ENCODE results near the gene RUNX2.
"Not testable (repeated sequence)": the region's sequence is repeated elsewhere in the genome, so short reads cannot be mapped to it uniquely, and the experiment has no call there.

RUNX2 gene

DNA sequence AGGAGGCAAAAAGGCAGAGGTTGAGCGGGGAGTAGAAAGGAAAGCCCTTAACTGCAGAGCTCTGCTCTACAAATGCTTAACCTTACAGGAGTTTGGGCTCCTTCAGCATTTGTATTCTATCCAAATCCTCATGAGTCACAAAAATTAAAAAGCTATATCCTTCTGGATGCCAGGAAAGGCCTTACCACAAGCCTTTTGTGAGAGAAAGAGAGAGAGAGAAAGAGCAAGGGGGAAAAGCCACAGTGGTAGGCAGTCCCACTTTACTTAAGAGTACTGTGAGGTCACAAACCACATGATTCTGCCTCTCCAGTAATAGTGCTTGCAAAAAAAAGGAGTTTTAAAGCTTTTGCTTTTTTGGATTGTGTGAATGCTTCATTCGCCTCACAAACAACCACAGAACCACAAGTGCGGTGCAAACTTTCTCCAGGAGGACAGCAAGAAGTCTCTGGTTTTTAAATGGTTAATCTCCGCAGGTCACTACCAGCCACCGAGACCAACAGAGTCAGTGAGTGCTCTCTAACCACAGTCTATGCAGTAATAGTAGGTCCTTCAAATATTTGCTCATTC, at the start of gene RUNX2:
Gene RUNX2, plus strand, starts transcription at position 375 of the 567 bp plus-strand sequence. CDS start 397 bp downstream, outside the sequence.
- no peak for DNase-seq (ENCODE audit: low read depth in 2 of 2)

DNA sequence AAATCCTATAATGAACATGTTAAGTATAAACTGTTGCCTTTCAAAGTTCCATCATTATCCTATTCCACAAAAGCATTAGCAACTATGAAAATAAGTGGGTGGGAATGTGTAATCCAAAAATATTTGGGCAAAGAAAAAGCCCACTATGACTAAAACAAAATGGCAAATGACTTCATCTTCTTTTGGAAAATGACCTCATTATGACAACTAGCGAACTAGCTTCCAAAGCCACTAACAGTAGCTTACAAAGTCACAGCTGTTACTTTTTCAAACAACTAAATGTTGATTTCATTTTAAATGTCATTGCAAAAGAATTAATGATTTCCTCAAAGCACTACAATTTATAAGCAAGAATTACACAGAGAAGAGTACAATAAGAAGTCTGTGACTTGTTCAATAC, 49.8 kb upstream of the RUNX2 start:
- DNase-seq (ENCODE audit: low read depth in 2 of 2), result no peak

DNA sequence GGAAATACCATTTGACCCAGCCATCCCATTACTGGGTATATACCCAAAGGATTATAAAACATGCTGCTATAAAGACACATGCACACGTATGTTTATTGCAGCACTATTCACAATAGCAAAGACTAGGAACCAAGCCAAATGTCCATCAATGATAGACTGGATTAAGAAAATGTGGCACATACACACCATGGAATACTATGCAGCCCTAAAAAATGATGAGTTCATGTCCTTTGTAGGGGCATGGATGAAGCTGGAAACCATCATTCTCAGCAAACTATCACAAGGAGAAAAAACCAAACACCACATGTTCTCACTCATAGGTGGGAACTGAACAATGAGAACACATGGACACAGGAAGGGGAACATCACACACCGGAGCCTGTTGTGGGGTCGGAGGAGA, 41.4 kb upstream of the RUNX2 start:
- not testable (repeated sequence) for DNase-seq (ENCODE audit: low read depth in 2 of 2)

GRCh38 chr6:45289751-45290514, 38.2 kb upstream of the RUNX2 start:
- DNase-seq (ENCODE audit: low read depth in 2 of 2), result no peak

DNA sequence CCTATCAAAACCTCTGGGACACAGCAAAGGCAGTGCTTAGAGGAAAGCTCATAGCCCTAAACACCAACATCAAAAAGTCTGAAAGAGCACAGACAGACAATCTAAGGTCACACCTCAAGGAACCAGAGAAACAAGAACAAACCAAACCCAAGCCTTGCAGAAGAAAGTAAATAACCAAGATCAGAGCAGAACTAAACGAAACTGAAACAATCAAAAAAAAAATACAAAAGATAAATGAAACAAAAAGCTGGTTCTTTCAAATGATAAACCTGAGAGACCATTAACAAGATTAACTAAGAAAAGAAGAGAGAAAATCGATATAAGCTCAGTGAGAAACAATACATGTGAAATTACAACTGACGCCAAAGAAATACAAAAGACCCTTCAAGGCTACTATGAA, 34.8 kb upstream of the RUNX2 start:
- no peak for DNase-seq (ENCODE audit: low read depth in 2 of 2)

DNA sequence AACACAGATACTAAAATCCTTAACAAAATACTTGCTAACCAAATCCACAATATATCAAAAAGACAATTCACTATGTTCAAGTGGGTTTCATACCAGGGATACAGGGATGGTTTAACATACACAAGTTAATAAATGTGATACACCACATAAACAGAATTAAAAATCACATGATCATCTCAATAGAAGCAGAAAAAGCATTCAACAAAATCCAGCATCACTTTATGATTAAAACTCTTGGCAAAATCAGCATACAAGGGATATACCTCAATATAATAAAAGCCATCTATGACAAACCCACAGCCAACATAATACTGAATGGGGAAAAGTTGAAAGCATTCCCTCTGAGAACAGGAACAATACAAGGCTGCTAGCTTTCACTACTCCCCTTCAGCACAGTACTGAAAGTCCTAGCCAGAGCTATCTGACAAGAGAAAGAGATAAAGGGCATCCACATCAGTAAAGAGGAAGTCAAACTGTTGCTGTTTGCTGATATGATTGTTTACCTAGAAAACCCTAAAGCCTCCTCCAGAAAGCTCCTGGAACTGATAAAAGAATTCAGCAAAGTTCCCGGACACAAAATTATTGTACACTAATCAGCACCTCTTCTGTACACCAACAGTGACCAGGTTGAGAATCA, 33.9 kb upstream of the RUNX2 start:
- not testable (repeated sequence) for DNase-seq (ENCODE audit: low read depth in 2 of 2)

DNA sequence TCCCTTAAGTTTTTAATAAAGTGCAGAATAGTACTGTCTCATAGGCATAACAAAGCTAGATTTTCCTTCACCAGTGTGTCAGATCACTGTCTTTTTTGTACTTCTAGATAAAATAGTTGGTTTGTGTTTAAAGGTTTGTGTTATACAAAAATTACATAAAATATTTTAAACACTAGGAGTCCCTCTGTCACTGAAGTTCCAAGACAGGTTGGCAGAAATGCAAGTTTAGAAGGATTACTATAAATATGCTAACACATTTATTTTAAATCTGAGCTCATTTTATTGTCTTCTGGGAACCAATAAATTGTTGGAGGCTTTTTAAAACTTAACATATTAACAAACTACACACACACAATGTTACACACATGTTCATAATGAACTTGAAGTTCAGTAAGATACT, 30.8 kb upstream of the RUNX2 start:
- no peak for DNase-seq (ENCODE audit: low read depth in 2 of 2)

GRCh38 chr6:45299096-45299581, 29.0 kb upstream of the RUNX2 start:
- no peak for DNase-seq (ENCODE audit: low read depth in 2 of 2)

DNA sequence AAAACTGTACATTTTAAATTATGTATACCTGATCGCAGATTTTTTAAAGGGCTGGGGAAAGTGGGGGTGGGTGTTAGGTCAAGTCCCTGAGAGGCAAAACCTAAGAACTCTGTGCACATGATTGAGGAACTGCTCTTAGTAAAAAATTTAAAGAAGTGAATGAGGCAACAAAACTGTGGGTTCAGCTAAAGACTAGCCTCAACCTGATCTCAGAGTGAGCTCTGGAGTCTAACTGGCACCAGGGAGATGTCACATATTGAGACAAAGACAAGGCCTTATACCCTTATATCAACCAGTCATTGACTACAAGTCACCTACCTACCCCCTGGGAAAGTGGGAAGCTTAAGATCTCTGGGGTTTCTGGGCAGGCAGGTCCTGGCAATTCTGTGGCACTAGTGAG, 27.4 kb upstream of the RUNX2 start:
- no peak for DNase-seq (ENCODE audit: low read depth in 2 of 2)

GRCh38 chr6:45301348-45302142, 26.6 kb upstream of the RUNX2 start:
- DNase-seq (ENCODE audit: low read depth in 2 of 2), result no peak

GRCh38 chr6:45302832-45303231, 25.3 kb upstream of the RUNX2 start:
- DNase-seq (ENCODE audit: low read depth in 2 of 2), result no peak

- DNase-seq (ENCODE audit: low read depth in 2 of 2), result no peak
These were observed 22.6 kb upstream of the RUNX2 start for GRCh38 chr6:45305546-45305945.

DNA sequence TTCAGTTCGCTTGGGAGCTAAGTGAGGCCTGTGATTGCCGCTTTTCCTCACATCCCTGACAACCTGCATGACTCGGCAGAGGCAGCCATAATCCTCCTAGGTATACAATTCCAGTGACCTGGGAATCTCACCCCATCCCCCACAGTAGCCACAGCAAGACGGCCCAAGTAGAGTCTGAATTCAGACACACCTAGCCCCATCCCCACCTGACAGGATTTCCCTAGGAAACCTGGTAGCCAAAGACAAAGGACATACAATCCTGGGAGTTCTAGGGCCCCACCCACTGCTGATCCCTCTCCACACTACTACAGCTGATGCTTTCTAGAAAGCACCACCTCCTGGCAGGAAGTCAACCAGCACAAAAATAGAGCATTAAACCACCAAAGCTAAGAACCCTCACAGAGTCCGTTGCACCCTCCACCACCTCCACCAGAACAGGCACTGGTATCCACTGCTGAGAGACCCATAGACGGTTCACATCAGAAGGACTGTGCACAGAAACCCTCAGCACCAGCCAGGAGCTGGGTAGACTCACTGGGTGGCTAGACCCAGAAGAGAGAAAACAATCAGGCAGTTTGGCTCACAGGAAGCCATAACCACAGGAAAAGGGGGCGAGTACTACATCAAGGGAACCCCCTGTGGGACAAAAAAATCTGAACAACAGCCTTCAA, 17.9 kb upstream of the RUNX2 start:
- DNase-seq (ENCODE audit: low read depth in 2 of 2), result no peak

- DNase-seq (ENCODE audit: low read depth in 2 of 2), result no peak
These were observed 14.0 kb upstream of the RUNX2 start for GRCh38 chr6:45314146-45314545.

GRCh38 chr6:45320349-45320748, 7.8 kb upstream of the RUNX2 start:
- no peak for DNase-seq (ENCODE audit: low read depth in 2 of 2)

GRCh38 chr6:45323656-45324224, 4.4 kb upstream of the RUNX2 start:
- no peak for DNase-seq (ENCODE audit: low read depth in 2 of 2)

- DNase-seq (ENCODE audit: low read depth in 2 of 2), result no peak
These were observed 1.3 kb upstream of the RUNX2 start for GRCh38 chr6:45326698-45327417.

DNA sequence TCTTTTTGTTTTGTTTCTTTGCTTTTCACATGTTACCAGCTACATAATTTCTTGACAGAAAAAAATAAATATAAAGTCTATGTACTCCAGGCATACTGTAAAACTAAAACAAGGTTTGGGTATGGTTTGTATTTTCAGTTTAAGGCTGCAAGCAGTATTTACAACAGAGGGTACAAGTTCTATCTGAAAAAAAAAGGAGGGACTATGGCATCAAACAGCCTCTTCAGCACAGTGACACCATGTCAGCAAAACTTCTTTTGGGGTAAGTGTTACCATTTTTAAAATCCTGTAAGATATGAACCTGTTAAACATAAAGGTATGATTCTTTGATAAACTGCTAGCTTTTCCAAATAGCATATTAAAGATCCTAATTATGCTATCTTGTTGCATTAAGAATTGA, 393 bp downstream of the RUNX2 start:
- no peak for DNase-seq (ENCODE audit: low read depth in 2 of 2)

DNA sequence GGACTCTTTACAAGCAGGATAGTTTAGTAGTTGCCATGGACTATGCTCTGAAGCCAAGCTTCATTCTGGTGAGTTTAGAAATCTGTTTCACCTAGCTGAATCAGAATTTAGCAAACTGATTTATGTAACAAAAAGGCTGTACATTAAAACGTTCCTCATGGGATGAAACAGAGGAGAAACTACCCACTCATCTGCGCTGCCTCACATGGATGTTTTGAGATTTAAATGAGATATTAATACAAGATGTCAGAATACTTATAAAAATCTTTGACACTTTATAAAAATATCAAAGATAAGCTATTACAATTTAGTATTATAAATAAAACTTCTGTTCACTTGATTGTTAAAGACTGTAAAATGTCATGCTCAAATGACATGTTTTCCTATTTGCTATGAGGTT, 16.8 kb downstream of the RUNX2 start:
- DNase-seq (ENCODE audit: low read depth in 2 of 2), result no peak

DNA sequence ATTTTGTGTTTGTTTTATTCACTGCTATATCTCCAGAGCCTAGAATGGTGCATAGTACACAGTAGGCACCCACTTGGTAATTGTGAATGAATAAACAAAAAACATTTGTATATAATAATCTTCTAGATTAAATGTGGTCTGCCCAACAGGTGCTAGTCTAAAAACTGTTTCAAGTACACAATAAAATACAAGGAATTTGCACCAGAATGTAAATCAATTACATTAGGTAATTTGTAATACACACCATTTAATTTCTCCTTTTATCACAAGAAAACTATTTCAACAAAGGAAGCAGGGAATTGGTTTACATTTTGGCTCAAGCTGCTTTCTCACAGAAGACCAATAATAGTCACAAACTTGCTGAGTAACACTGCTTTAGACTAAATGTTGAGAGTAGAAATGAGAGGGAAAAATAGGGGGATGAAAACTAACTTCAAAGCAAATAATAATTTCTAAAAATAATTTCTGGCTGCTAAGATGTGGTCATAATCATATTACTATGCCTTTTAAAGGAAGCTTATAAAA, 22.1 kb downstream of the RUNX2 start:
- no peak for DNase-seq (ENCODE audit: low read depth in 2 of 2)

All from stimulated activated CD4-positive, alpha-beta T cell treated with anti-CD3 and anti-CD28 coated beads, Interleukin-12 subunit alpha, Interleukin-12 subunit beta, amount 100 ng/mL, for 24 hours (primary cell).